Measurements from ENCODE around the gene ROBO4. TPM values are rescaled to one million over a fixed set of nuclear protein-coding genes. Genes with fewer than 3 reads are reported as not detected.
A peak's percentile ranks its signal among the peaks of the same experiment; 100 is the strongest.

Gene ROBO4
- total and polyA plus RNA-seq, 2 of the 13 experiments (the other 11 are each of a cell fraction or from before 2014, with no cell fraction given) = 0.07 to 1.1 TPM

DNA sequence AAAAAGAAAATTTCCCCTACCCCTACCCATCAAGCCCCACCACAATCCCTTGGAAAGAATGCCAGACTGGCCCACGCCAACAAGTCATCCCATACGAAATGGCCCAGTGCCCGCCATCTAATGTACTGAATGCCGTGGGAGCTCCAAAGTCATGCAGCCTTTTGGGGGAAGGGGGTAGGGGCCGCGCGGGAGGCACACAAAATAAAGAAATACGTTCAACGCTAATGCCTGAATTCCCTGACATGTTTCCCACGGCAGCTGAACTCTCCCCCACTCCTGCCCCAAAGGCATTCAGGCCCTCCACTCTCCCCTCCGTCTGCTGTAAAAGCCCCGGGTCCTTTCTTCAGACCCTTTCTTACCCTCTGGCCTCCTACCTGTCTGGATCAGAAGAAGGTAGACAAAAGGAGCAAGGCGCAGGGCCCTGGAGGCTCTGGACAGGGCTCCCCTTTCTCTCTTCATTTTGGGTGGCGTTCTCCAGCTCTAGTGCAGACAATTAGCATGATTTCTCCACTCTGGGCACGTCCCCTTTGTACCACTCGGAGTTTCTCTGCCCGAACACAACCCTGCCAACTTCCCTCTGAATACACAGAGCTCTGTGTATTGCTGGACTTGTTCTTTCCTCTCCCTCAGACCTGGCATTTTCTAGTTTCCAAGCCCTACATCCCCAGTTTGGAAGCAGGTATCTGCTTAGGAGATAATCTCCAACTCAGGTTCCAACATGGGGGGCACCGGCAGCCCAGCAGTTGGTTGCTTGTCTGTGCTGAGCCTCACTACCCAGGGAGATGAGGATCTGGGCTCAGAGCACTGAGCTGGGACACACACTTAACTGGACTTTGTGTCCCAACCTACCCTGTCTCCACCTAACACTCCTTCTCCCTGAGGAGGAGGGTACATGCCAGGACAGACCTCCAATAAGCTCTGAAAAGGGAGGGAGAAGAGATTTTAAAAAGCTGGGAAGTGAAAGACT lies 38.2 kb upstream of the ROBO4 start, which contains the start of gene HEPACAM (continued):
- TF ChIP-seq E2F5 (CRISPR knock-in tag; conservative IDR thresholded peaks at IDR 0.05) (no peak), ZNF619 (CRISPR knock-in tag; IDR thresholded peaks at IDR 0.05) (0 out of 2 replicates have a peak, but pooled peaks have one; percentile 23), ZNF556 (CRISPR knock-in tag; IDR thresholded peaks at IDR 0.05; ENCODE audit: borderline replicate concordance) (no peak), ZMYM2 (CRISPR knock-in tag; IDR thresholded peaks at IDR 0.05) (no peak), ZNF772 (CRISPR knock-in tag; IDR thresholded peaks at IDR 0.05) (0 out of 2 replicates have a peak, but pooled peaks have one; percentile 20), PHB2 (IDR thresholded peaks at IDR 0.05; ENCODE audit: partially characterized antibody) (no peak), ZNF761 (CRISPR knock-in tag; conservative IDR thresholded peaks at IDR 0.05) (0 out of 2 replicates have a peak, but pooled peaks have one; percentile 45), MAFG (CRISPR knock-in tag; IDR thresholded peaks at IDR 0.05) (no peak), ARNT2 (CRISPR knock-in tag; IDR thresholded peaks at IDR 0.05; ENCODE audit: low read depth) (no peak), KLF9 (CRISPR knock-in tag; IDR thresholded peaks at IDR 0.05; ENCODE audit: low read depth) (no peak), KLF11 (CRISPR knock-in tag; IDR thresholded peaks at IDR 0.05) (no peak), ZNF512B (CRISPR knock-in tag; IDR thresholded peaks at IDR 0.05; ENCODE audit: borderline replicate concordance) (no peak), ISX (CRISPR knock-in tag; conservative IDR thresholded peaks at IDR 0.05) (no peak), ZFP82 (CRISPR knock-in tag; IDR thresholded peaks at IDR 0.05; ENCODE audit: borderline replicate concordance) (no peak), SNAPC2 (CRISPR knock-in tag; IDR thresholded peaks at IDR 0.05) (0 out of 2 replicates have a peak, but pooled peaks have one; percentile 9)
- TF ChIP-seq, protein P1, sequence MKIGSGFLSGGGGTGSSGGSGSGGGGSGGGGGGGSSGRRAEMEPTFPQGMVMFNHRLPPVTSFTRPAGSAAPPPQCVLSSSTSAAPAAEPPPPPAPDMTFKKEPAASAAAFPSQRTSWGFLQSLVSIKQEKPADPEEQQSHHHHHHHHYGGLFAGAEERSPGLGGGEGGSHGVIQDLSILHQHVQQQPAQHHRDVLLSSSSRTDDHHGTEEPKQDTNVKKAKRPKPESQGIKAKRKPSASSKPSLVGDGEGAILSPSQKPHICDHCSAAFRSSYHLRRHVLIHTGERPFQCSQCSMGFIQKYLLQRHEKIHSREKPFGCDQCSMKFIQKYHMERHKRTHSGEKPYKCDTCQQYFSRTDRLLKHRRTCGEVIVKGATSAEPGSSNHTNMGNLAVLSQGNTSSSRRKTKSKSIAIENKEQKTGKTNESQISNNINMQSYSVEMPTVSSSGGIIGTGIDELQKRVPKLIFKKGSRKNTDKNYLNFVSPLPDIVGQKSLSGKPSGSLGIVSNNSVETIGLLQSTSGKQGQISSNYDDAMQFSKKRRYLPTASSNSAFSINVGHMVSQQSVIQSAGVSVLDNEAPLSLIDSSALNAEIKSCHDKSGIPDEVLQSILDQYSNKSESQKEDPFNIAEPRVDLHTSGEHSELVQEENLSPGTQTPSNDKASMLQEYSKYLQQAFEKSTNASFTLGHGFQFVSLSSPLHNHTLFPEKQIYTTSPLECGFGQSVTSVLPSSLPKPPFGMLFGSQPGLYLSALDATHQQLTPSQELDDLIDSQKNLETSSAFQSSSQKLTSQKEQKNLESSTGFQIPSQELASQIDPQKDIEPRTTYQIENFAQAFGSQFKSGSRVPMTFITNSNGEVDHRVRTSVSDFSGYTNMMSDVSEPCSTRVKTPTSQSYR (CRISPR knock-in tag; IDR thresholded peaks at IDR 0.05; ENCODE audit: borderline replicate concordance) = no peak
- TF ChIP-seq, protein P2, sequence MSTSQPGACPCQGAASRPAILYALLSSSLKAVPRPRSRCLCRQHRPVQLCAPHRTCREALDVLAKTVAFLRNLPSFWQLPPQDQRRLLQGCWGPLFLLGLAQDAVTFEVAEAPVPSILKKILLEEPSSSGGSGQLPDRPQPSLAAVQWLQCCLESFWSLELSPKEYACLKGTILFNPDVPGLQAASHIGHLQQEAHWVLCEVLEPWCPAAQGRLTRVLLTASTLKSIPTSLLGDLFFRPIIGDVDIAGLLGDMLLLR (CRISPR knock-in tag; IDR thresholded peaks at IDR 0.05) = no peak
- TF ChIP-seq, protein P3, sequence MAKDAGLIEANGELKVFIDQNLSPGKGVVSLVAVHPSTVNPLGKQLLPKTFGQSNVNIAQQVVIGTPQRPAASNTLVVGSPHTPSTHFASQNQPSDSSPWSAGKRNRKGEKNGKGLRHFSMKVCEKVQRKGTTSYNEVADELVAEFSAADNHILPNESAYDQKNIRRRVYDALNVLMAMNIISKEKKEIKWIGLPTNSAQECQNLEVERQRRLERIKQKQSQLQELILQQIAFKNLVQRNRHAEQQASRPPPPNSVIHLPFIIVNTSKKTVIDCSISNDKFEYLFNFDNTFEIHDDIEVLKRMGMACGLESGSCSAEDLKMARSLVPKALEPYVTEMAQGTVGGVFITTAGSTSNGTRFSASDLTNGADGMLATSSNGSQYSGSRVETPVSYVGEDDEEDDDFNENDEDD (CRISPR knock-in tag; IDR thresholded peaks at IDR 0.05; ENCODE audit: borderline replicate concordance) = no peak; the same call in 1 of the 2 replicates
- TF ChIP-seq, protein P4, sequence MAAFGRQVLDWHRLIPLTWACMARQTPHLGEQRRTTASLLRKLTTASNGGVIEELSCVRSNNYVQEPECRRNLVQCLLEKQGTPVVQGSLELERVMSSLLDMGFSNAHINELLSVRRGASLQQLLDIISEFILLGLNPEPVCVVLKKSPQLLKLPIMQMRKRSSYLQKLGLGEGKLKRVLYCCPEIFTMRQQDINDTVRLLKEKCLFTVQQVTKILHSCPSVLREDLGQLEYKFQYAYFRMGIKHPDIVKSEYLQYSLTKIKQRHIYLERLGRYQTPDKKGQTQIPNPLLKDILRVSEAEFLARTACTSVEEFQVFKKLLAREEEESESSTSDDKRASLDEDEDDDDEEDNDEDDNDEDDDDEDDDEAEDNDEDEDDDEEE (CRISPR knock-in tag; IDR thresholded peaks at IDR 0.05) = no peak

All from HepG2 (cell line).